ENCODE measurements around the gene FSCN2.
A peak's percentile ranks its signal among the peaks of the same experiment; 100 is the strongest.

DNA sequence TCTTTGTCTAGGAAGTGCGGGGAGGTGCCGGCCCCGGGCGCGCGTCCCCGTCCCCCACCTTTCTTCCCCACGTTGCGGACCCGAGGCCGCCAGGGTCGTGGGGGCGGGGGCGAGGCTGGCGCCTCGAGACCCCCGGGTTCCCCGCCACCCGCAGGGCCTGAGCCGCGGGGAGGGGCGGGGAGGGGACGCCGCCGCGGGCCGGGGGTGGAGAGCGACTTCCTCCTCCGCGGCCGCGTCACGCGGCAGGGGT is 13.8 kb upstream of the FSCN2 start:
- TF ChIP-seq, protein P1, sequence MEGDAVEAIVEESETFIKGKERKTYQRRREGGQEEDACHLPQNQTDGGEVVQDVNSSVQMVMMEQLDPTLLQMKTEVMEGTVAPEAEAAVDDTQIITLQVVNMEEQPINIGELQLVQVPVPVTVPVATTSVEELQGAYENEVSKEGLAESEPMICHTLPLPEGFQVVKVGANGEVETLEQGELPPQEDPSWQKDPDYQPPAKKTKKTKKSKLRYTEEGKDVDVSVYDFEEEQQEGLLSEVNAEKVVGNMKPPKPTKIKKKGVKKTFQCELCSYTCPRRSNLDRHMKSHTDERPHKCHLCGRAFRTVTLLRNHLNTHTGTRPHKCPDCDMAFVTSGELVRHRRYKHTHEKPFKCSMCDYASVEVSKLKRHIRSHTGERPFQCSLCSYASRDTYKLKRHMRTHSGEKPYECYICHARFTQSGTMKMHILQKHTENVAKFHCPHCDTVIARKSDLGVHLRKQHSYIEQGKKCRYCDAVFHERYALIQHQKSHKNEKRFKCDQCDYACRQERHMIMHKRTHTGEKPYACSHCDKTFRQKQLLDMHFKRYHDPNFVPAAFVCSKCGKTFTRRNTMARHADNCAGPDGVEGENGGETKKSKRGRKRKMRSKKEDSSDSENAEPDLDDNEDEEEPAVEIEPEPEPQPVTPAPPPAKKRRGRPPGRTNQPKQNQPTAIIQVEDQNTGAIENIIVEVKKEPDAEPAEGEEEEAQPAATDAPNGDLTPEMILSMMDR (IDR thresholded peaks at IDR 0.05): no peak
- peak in 1 of 2 donors; percentile 53 for TF ChIP-seq POLR2A (IDR thresholded peaks at IDR 0.05)

Data from Peyer's patch (tissue), 4 donors.